Activated CD8-positive, alpha-beta memory T cell treated with anti-CD3 and anti-CD28 coated beads for 24 hours (primary cell): ENCODE measurements around the gene KMT5C.
A peak's percentile ranks its signal among the peaks of the same experiment; 100 is the strongest.

Source experiments
- DNase-seq: peaks from one replicate; pipeline ENCODE4 v3.0.0-alpha.2; 2020

Gene KMT5C

DNA sequence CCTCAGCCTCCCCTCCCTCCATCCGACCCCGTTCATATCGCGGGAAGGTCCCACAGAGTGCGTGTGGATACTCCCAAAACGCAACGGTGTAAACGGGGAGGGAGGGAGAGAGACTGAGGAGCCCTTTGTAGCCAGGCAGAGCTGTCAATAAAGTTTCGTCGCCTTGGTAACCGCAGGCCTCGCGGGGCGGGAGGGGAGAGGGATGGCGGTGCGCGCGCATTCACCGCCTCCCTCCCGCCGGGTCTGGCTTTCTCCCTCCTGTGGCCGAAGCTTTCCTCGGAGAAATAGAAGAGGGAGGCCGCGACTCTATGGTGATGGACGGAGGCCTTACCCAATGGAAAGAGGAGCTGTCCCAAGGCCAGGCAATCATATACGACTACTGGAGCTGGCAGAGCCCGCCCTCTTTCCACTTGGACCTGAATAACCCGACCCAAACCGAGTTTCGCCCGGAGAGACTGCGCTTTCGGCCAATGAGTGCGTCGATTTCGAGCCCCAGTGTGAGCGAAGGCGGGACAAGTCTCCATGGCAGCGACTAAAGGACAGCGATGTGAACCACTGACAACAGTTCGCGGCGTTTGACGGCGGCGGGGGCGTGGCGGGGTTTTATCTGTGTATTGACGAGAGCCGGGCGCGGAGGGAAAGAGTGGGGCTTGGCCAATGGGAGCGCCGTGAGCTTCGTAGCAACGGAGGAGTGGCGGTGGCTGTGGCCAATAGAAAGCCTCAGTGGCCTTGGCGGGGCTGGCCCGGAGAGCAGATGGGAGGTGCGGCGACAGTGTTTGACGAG, at the start of gene KMT5C:
KMT5C (plus strand) TSS at position 772 of the 784 bp plus-strand sequence. CDS start 2,061 bp downstream, outside the sequence.
- peak; percentile 100 for DNase-seq

DNA sequence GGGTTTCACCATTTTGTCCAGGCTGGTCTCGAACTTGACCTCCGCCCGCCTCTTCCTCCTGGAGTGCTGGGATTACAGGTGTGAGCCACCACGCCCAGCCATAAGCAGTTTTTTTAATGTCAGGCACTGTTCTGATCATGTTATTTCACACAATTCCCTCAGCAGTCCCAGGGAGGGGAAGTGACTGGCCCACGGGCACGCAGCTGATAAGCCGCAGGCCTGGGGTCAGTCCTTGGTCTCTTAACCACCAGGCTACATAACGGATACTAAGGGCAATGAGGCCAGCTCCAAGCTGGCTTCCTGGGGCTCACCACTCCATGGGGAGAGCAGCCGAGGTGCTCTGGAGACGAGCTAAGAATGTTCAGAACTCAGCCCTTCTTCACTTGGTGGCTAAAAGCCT, 42.4 kb upstream of the KMT5C start:
- no peak for DNase-seq

DNA sequence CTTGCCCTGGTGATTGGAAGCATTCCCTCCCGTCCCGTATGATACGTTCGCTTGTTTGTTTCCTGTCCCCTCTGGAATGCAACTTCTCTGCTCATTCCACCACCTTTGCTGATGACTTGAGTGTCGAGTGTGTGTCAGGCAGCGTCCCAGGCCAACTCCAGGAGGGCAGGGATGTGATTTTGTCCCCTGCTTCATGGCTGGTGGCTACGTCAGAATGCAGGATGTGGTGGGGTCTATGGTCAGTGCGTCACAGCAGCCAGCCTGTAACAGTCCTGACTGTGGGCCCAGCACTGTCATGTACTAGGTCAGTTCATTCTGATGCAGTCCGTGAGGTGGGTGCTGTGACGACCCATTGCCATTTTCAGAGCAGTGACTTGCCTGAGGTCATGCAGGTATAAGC, 39.7 kb upstream of the KMT5C start:
- DNase-seq = no peak

DNA sequence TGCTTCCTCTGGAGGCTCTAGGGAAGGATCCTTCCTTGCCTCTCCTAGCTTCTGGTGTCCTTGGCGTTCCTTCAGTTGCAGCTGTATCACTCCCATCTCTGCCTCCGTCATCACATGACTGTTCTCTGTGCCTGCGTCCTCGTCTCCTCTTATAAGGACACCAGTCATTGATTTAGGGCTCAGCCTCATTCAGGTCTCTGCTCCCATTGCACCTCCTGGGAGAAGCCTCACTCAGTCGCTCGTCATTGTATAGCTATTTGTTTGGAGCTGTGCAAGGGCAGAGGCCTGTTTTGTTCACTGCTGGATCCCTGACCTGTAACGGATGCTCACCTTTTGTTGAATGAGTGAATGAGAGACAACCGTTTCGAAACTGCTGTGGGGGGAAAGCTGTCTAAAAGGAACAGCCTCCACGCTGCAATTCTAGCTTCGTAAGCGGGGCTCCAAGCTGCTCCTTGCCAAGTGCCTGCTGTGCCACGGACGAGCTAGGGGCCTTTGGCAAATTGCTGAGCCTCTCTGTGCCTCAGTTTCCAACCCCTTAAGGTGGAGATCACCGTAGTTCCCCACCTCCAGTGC, 38.7 kb upstream of the KMT5C start:
- no peak for DNase-seq

DNA sequence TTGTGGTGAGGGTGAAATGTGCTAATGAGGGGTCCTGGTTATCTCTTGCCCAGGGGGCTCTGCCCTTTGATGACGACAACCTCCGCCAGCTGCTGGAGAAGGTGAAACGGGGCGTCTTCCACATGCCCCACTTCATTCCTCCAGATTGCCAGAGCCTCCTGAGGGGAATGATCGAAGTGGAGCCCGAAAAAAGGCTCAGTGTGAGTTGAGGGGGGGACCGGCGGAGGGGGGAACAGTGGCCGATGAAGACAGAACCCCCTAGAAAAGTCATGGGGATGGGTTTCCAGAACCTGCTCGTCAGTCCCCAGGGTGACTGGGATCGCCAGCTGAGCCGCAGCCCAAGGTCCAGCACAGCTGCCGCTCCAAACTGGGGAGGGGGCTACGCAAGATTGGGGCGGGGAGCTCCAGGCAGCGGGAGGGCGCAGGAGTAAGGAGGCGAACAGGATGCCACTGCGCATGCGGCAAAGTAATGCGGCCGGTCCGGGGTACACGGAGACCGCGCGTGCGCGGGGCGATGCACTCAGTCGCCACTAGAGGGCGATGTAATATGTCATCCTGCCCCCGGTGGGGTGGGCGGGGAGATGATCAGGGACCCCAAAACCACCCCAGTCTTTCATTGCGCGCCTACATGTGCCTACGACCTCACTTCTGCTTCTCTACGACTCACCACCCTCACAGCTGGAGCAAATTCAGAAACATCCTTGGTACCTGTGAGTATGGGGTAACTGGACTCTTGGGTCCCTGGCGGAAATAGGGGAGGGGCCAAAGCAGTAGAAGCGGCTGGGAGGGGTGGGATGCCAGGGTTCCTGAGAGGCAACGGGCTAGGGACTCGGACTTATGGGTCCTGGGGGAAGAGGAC, 38.0 kb upstream of the KMT5C start:
- peak; percentile 100 for DNase-seq

DNA sequence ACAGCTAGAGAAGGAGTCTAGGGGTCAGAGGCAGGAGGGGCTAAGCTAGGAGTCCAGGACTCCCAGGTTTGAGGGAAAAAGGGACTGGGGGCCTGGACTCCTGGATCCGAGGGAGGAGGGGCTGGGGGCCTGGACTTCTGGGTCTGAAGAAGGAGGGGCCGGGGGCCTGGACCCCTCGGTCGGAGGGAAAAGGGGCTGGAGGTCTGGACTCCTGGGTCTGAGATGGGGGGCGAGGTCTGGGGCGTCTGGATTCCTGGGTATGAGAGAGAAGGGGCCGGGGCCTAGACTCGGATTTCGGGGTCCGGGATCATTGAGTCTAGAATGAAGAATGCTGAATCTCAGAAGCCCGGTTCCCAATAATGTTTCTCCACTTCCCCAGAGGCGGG, 37.4 kb upstream of the KMT5C start:
- no peak for DNase-seq

DNA sequence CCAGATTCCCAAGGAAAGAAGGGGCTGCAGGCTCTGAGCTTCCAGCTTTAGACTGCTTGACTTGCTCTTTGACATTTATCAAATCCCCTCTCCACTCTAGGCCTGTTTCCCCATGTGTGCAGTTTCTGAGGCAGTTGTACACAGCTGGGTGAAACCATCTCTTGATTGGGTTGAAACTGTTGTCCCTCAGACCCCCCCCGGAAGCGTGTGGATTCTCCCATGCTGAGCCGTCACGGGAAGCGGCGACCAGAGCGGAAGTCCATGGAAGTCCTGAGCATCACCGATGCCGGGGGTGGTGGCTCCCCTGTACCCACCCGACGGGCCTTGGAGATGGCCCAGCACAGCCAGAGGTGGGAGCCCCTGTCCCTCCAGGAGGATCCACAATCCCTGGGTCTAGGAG, 36.2 kb upstream of the KMT5C start:
- no peak for DNase-seq

DNA sequence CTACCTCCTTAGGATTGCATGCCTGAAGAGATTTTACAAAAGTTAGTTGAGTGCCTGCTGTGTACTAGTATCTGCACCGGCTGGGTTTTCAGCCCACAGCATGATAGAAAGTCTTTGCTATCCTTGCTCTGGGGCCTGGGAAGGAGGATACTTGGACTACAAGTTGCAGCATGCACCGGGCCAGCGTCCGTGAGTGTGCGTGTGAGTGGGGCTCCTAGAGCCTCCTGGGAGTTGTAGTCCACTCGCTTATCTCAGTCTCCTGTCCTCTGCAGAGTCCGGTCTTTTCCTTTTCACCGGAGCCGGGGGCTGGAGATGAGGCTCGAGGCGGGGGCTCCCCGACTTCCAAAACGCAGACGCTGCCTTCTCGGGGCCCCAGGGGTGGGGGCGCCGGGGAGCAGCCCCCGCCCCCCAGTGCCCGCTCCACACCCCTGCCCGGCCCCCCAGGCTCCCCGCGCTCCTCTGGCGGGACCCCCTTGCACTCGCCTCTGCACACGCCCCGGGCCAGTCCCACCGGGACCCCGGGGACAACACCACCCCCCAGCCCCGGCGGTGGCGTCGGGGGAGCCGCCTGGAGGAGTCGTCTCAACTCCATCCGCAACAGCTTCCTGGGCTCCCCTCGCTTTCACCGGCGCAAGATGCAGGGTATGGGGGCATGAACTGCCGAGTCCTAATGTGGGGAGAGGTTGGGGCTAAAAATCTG, 35.2 kb upstream of the KMT5C start:
- DNase-seq = no peak

DNA sequence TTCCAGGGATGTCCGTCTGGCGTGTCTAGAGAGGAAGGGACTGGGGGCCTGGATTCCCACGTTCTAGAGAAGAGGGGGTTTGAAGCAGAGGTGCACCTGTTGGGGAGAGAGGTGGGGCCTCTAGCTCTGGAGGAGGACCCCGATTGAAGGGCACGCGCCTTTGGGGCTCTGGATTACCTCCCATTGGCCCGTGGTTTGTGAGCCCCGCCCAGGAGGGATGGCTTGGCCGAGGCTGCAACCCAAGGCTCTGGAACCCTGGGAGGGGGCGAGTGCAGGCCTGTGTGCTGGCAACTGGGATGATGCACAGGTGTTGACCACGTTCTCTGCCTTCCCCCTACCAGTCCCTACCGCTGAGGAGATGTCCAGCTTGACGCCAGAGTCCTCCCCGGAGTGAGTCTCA, 34.7 kb upstream of the KMT5C start:
- DNase-seq = no peak

DNA sequence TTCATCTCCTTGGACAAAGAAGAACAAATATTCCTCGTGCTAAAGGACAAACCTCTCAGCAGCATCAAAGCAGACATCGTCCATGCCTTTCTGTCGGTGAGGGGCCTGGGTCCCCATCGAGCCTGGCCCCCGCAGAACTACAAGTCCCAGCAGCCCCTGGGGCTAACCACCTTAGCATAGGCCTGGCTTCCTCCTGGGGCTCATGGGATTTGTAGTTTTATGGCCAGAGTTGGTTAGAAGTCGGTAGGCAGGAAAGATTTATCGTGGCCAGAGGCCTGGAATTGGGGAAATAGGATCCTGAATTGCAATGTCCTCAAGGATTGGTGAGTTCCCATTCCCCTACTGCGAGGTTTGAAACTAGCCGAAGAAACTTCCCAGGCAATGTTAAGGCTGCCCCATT, 34.2 kb upstream of the KMT5C start:
- DNase-seq = peak; percentile 75

DNA sequence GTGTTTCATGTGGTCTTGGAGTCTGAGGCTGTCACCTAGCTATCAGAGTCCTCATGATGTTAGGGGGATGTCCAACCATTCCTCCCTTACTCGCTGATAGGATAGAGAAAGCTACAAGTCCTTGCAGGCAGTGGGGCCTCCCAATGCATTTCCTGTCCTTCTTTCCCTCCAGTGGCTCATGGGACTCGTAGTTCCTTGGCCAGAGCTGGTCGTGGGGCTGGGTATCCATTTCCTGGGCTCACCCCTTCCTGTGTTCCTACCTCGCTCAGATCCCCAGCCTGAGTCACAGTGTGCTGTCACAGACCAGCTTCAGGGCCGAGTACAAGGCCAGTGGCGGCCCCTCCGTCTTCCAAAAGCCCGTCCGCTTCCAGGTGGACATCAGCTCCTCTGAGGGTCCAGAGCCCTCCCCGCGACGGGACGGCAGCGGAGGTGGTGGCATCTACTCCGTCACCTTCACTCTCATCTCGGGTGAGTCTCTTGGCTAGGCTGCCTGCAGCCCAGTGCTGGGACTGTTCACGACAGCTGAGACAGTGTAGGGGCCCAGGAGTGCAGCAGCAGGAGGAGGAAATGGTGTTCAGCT, 33.6 kb upstream of the KMT5C start:
- DNase-seq = no peak

DNA sequence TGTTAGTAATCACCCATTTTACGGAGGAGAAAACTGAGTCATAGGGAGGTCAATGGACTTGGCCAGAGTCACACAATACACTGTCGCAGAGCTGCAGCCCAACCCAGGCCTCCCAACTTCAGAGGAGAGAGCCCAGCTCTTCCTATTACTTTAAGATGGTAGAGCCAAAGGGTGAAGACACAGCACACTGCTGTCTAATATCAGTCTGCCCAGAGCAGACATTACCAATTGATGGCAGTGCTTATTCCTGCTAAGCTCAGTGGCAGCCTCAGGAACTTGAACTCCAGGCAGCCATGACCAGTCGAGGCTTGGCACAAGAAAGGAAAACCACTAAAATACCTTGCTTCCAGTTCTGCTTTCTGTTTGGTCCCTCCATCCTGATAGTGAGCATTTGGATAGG, 33.0 kb upstream of the KMT5C start:
- no peak for DNase-seq

DNA sequence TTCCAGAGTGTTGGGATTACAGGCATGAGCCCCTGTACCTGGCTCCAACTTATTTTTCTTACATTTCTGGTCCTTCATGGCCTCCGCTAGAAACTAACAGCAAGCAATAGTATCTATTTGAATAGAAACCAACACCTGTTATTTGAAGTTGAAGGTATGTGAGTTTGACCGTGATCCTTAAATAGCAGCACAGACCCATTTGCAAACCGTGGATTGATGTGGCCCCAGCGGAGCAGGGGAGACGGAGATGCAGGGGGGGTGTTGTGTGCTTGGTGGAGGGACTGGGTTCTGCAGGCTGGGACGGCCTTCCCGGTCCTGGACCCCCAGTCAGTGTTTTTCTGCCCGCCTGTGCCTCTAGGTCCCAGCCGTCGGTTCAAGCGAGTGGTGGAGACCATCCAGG, 31.4 kb upstream of the KMT5C start:
- DNase-seq = no peak

DNA sequence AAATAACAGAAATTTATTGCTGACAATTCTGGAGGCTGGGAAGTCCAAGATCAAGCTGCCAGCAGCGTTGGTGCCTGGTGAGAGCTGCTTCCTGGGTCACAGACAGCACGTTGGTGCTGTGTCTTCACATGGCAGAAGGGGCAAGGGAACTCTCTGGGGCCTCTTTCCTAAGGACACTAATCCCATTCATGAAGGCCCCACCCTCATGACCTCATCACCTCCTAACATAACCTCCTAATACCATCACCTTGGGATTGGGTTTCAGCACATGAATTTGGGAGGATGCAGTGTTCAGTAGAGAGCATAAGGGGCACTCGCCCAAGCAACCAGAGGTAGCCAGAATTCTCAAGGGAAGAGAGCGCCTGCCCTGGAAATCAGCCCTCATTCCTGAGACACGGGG, 30.2 kb upstream of the KMT5C start:
- no peak for DNase-seq

DNA sequence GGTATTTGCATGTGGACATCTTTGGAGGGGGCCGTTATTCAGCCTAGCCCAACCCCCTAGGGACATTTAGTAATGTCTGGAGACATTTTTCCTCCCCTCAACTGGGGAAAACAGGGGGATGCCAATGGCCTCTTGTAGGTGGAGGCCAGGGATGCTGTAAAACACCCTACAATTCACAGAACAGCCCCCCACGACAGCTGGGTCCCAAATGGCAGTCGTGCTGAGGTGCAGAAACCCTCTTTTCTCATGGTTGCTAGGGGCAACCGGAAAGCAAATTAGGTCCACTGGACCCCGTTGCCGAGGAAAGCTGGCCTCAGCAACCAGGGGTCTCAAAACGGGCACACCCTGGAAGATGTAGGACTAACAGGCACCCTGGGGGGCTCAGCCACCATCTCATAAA, 29.2 kb upstream of the KMT5C start:
- no peak for DNase-seq

DNA sequence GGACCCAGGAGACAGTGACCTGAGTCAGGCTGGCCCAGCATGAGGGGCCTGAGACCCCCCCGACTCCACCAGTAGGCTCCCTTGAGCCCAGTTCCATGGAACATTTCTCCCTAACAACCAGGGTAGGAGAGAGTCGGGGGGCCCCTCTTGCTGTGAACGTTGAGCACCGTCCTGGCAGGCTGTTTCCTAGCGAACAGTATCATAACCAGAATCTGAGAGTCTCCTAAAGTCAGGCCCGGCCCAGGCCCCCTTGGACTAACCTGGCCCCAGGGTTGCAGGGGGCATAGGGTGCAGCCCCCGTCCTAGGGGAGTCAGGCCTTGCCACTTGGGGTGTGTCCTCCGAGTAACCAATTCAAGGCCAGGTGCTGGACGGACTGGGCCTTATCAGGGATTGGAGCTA, 28.3 kb upstream of the KMT5C start:
- DNase-seq = no peak

DNA sequence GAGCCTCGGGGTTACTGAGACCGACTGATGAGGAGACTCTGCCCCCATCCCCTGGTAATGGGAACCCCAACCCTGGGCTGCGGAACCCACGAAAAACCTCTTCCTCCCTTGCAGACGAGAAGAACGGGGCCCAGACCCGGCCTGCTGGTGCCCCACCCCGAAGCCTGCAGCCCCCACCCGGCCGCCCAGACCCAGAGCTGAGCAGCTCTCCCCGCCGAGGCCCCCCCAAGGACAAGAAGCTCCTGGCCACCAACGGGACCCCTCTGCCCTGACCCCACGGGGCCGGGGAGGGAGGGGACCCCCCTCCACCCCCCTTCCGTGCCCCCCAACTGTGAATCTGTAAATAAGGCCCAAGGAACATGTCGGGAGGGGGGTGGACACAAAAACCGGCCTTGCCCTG, 27.9 kb upstream of the KMT5C start:
- no peak for DNase-seq

DNA sequence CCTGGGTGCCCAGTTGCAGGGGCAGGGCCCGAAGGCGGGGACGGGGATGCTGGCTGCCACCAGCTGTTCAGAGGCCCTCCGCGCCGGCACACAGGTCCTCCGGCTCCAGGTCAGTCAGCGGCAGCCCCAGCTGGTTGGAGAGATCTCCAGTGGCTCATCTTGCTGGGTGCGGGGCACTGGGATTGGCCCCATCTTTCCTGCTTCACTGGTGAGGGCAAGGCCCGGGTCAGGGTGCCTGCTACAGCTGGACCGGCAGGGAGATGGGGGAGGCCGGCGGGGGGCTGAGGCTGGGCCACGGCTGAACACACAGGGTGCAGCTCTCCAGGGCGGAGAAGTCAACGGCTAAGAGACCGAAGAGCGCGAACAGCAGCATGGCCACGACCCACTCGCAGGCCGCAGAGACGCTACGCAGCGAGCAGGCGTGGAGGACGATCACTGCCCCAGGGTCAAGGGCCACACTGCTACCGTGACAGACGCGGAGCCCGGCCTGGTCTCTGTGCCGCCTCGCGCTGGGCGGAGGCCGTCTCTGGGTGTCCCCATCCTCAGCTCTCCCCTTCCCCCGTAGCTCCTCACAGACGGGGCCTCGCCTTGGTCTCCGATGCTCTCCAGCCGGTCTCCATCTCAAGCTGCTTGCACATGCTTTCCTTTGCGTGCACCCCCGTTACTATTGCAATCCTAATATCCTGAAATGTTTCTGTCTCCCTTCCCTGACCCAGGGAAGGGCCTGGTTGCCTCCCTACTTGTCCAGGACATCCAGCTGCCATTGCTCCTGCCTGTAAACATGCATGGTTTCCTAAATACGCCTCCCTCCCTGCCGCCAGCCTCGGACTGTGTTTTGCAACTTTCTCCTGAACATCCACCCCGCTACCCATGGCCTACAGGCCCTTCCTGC, 26.8 kb upstream of the KMT5C start:
- no peak for DNase-seq

DNA sequence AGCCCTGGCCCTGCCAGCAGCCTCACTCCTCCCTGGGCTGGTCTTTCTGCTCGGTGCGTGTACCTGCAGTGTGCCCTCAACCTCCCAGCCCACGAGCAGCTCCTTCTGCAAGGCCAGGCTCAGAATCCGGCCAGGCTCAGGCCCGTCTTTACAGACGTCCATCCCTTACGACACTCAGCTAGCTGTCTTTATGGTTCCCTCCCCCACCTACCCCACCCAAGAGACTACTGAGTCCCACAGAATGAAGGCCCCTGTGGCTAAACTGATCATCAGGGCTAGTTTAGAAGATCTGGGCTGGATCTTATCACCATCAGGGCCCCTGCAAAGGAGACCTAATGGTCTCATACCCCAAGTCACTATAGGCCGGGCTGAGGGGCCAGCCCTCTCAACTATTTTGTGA, 25.3 kb upstream of the KMT5C start:
- DNase-seq = no peak

DNA sequence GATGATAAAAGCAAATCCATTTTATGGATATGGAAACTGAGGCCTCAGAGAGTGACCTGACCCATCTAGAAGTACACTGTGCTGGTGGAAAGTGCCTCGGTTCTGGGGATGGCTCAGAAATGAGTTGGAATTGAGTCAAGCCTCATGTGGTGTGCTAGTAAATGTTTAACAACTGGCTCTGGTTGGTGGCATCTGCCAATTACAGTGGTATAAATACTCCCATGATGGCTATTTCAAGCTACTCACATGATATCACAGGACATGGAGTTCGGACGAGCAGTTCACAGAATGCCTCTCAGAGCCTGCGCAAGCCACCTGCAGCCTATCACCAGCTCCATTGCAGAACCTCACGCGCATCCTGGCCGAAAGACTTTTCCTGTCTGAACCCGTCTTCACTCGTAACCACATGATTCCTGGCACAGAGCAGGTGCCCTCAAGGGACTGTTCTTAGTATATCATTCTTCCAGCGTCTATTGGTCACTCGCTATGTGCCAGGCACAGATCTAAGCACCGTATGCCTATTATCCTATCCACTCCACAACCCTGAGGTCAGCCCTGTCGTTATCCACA, 23.6 kb upstream of the KMT5C start:
- DNase-seq = no peak

DNA sequence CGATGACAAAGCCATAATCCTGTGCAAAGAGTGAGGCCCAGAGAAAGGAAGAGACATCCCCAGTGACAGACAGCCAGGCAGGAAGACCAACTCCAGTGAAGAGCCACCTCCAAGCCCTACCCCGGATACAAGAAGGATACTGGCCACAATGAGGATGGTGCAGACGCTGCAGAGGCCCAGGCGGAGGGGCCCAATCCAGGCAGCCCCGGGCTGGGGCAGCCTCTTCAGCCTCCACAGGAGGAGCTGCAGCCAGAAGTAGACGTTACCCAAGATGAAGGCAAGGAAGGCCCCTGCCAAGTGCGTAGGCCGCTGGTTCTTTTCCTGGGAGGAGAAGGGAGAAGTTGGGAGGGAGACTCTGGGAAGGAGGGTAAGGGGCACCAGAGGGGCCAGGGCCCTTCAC, 23.0 kb upstream of the KMT5C start:
- no peak for DNase-seq

DNA sequence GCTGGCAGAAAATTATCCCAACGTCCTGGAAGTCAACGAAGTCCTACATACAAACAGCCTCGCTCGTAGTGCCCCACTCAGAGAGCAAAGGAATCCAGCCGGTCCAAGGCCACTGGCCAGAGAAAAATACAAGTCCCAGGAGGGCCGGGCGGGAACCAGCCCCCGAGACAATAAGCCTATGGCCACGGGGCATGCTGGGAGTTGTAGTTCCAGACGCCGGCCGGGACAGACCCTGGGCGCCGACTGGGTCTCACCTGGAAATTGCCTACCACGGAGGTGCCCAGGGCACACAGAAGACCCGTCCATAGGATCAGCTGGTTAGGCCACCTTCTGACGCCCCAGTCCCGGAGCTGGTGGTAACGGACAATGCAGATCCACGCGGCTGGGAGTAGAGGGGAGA, 19.9 kb upstream of the KMT5C start:
- no peak for DNase-seq
